HepG2 (cell line): ENCODE results near the gene VAV2. TPM values are rescaled to one million over a fixed set of nuclear protein-coding genes. Genes with fewer than 3 reads are reported as not detected.
A peak's percentile ranks its signal among the peaks of the same experiment; 100 is the strongest.

Experiments used
- ATAC-seq: fragments of 200-7000 bp; cut with Tn5 transposase; 3 replicates; pipeline ENCODE4 v1.9.1; 2020; ENCODE audit warnings: mild to moderate bottlenecking, moderate library complexity
- BruUV-seq: library from RNA; stranded (reverse); fragments of 400-500 nt; replicated peaks from 2 replicates; lab custom pipeline; 2021; lab: Mats Ljungman, UMichigan
- CTCF ChIA-PET: fragments of 300-600 bp; formaldehyde crosslinking; extraction: SDS; loops from one replicate; lab custom pipeline; 2021; ENCODE audit warnings: low total read pairs, inconsistent platforms, low intra/inter-chr PET ratio; lab: Yijun Ruan, JAX
- POLR2A ChIA-PET: fragments of 350-600 bp; sonication (Branson Sonifier 250); formaldehyde crosslinking; loops from one replicate; lab custom pipeline; 2020; ENCODE audit warnings: antibody characterized with exemption, inconsistent platforms; lab: Yijun Ruan, JAX
- DNase-seq: peaks from one replicate; pipeline ENCODE4 v3.0.0-alpha.2; 2015; ENCODE audit warnings: low spot score
- FAIRE-seq: peaks from 3 replicates; lab custom pipeline; 2011; peaks lifted over from hg19 to GRCh38; lab: Jason Lieb, UNC
- H2AFZ ChIP-seq: one replicate; pipeline ENCODE4 v1.6.1; 2011; ENCODE audit warnings: low read length, inconsistent platforms
- H3K27ac ChIP-seq: fragments of 300-600 bp; 3 replicates; pipeline ENCODE4 v1.8.0; 2011; ENCODE audit warnings: mixed run types, mild to moderate bottlenecking, mixed read lengths, low read length, inconsistent platforms; ENCODE audit not compliant: insufficient read depth; ENCODE audit errors: extremely low read length
- H3K27me3 ChIP-seq, 2 experiments: fragments of 200-600 bp in 1 of 2; 2 replicates in 1 of 2; 3 replicates in 1 of 2; pipeline versions ENCODE4 v1.6.0 to v1.8.0; 2011; ENCODE audit warnings: low read length in 2 of 2, mild to moderate bottlenecking in 2 of 2, moderate library complexity in 2 of 2, inconsistent platforms in 1 of 2; ENCODE audit not compliant: insufficient read depth in 2 of 2, control insufficient read depth in 1 of 2
- H3K36me3 ChIP-seq, 2 experiments: fragments of 200-600 bp in 1 of 2; replicated peaks in 1 of 2; 2 replicates in 1 of 2; 3 replicates in 1 of 2; pipeline versions ENCODE4 v1.5.1 to v1.8.0; 2011; ENCODE audit warnings: low read length in 2 of 2, inconsistent platforms in 1 of 2; ENCODE audit not compliant: insufficient read depth in 2 of 2, control insufficient read depth in 1 of 2
- H3K4me1 ChIP-seq: 2 replicates; pipeline ENCODE4 v1.5.1; 2012; ENCODE audit warnings: low read length, inconsistent platforms; ENCODE audit not compliant: insufficient read depth
- H3K4me2 ChIP-seq: 2 replicates; pipeline ENCODE4 v1.6.0; 2011; ENCODE audit warnings: low read depth, low read length, inconsistent platforms
- H3K4me3 ChIP-seq, 3 experiments: fragments of 200-600 bp in 1 of 3; sonication (generic), shearing (Covaris generic) in 1 of 3; replicated peaks in 1 of 3; 2 replicates each; pipeline ENCODE4 v1.5.1; 2011 to 2016; ENCODE audit warnings: low read length in 3 of 3, inconsistent platforms in 2 of 3, low read depth in 2 of 3, mild to moderate bottlenecking in 2 of 3, control low read depth in 1 of 3, mixed read lengths in 1 of 3; ENCODE audit not compliant: insufficient read depth in 1 of 3
- H3K79me2 ChIP-seq: one replicate; pipeline ENCODE4 v1.6.1; 2011; ENCODE audit warnings: low read length, inconsistent platforms; ENCODE audit not compliant: insufficient read depth
- H3K9ac ChIP-seq: 2 replicates; pipeline ENCODE4 v1.6.0; 2011; ENCODE audit warnings: mild to moderate bottlenecking, low read depth, low read length, inconsistent platforms; ENCODE audit not compliant: insufficient read depth
- H3K9me3 ChIP-seq: 2 replicates; pipeline ENCODE4 v1.5.1; 2012; ENCODE audit warnings: mild to moderate bottlenecking, low read length
- H4K20me1 ChIP-seq: 2 replicates; pipeline ENCODE4 v1.6.0; 2011; ENCODE audit warnings: inconsistent platforms, mild to moderate bottlenecking, low read length, moderate library complexity; ENCODE audit not compliant: insufficient read depth
- AGO2 ChIP-seq: fragments of 200-400 bp; formaldehyde crosslinking; optimal IDR thresholded peaks from 2 replicates; pipeline ENCODE3; 2017; ENCODE audit warnings: mild to moderate bottlenecking, low read depth, low read length, moderate library complexity
- FOXA1 ChIP-seq, 2 experiments: fragments of 450-650 bp in 1 of 2; sonication (generic) in 1 of 2; formaldehyde crosslinking in 1 of 2; IDR thresholded peaks; 2 replicates each; pipeline versions ENCODE4 v1.4.0 to v1.6.1; 2016 to 2020; ENCODE audit warnings: missing genetic modification reagents in 1 of 2
- GLI4 ChIP-seq: sonication (generic); formaldehyde crosslinking; IDR thresholded peaks from 2 replicates; pipeline ENCODE4 v1.5.1; 2020; ENCODE audit warnings: missing genetic modification reagents, mild to moderate bottlenecking, moderate library complexity, borderline replicate concordance
- RBM22 ChIP-seq: fragments of 200-400 bp; formaldehyde crosslinking; optimal IDR thresholded peaks from 2 replicates; pipeline ENCODE3; 2017; ENCODE audit warnings: mild to moderate bottlenecking, low read length, moderate library complexity
- ZSCAN21 ChIP-seq: sonication (generic); formaldehyde crosslinking; IDR thresholded peaks from 2 replicates; pipeline ENCODE4 v1.8.0; 2022; ENCODE audit warnings: mild to moderate bottlenecking, missing genetic modification reagents, moderate library complexity, borderline replicate concordance
- ZSCAN5A ChIP-seq: sonication (generic); formaldehyde crosslinking; IDR thresholded peaks from 2 replicates; pipeline ENCODE4 v1.8.0; 2022; ENCODE audit warnings: mild to moderate bottlenecking, missing genetic modification reagents, borderline replicate concordance
- WGBS: methylation state at CpG from one replicate; pipeline ENCODE4 v1.1.6; 2017; ENCODE audit warnings: low lambda C conversion rate; 5-methylcytosine and 5-hydroxymethylcytosine counted together
- in situ Hi-C: cut with HindIII; loops from 2 replicates; pipeline ENCODE4 v1.10.0; 2017; ENCODE audit warnings: low pct_unique_long_range_greater_than_20kb; ENCODE audit not compliant: extremely low pct_ligation_motif_present
- intact Hi-C: fragments of 100-400 bp; cut with micrococcal nuclease; formaldehyde crosslinking; loops from one replicate; pipeline ENCODE4 v1.10.0; 2022; ENCODE audit not compliant: unreplicated experiment
- polyA plus RNA-seq, 8 experiments: library from polyadenylated mRNA; depleted of rRNA in 3 of 8; stranded (reverse) in 7 of 8; unstranded in 1 of 8; fragments of >200 nt; fragmentation: Illumina TruSeq in 4 of 8; extraction: Trizol in 4 of 8; gene quantifications; 2 replicates each; pipeline versions ENCODE4 v1.2.1 to v1.2.3, GENCODE V29; 2011 to 2016; ENCODE audit warnings: low read depth in 4 of 8, missing spikeins in 1 of 8, mixed read lengths in 1 of 8; ENCODE audit not compliant: insufficient read depth in 1 of 8
- total RNA-seq, 5 experiments: library from RNA; depleted of rRNA; stranded (reverse); fragments of >200 nt; fragmentation: Illumina TruSeq; extraction: Trizol; gene quantifications; 2 replicates each; pipeline ENCODE4 v1.2.3, GENCODE V29; 2016; ENCODE audit warnings: low read depth in 1 of 5

Gene VAV2
- total and polyA plus RNA-seq, 2 of the 13 experiments (the other 11 are each of a cell fraction or from before 2014, with no cell fraction given): 22.5 to 22.9 TPM

GRCh38 chr9:133781828-133782135 lies 210.3 kb downstream of the VAV2 start:
- ATAC-seq: no peak
- in situ Hi-C loops (no loop called here), intact Hi-C loops (loop anchor here (1.0 kb wide), 1 partner anchor 213 kb away; no protein-coding TSS in a partner anchor)
- Histone ChIP-seq H3K4me2 (no peak overlapping the region), H3K4me1 (no peaks in the 10 kb centered on the region), H2AFZ (no peak overlapping the region), H3K79me2 (no peaks in the 10 kb centered on the region), H3K27ac (no peak overlapping the region), H3K4me3 (no peak overlapping the region), H3K36me3 (peaks cover 27 to 58% of the 10 kb centered on the region in 2 experiments; a peak in 4 of 5 replicates), H3K9ac (no peak overlapping the region), H3K9me3 (no peaks in the 10 kb centered on the region), H4K20me1 (no peaks in the 10 kb centered on the region; the same call in 1 of the 2 replicates), H3K27me3 (no peaks in the 10 kb centered on the region)
- DNase-seq: no peak
- ChIA-PET CTCF (interaction anchor here (0.6 to 2.0 kb wide), 2 partner anchors 212 to 318 kb away, joined by 4 to 27 read pairs; no protein-coding TSS in a partner anchor), POLR2A (interaction anchor here (0.9 to 1.6 kb wide), 3 partner anchors 39 to 212 kb away, joined by 3 to 5 read pairs (median 4); partner anchors contain the start of gene SARDH)
- TF ChIP-seq GLI4 (CRISPR knock-in tag): no peak
- peak; percentile 4 for TF ChIP-seq AGO2
- 90% methylated on average over 10 of the region's 10 CpGs for WGBS
- BruUV-seq: no TSS peak
- FAIRE-seq: no peak

GRCh38 chr9:133780962-133781827 lies 210.9 kb downstream of the VAV2 start:
- ATAC-seq (no peak), DNase-seq (no peak), FAIRE-seq (no peak)
- Histone ChIP-seq H3K27ac (no peak overlapping the region), H3K27me3 (no peaks in the 10 kb centered on the region), H3K9ac (no peak overlapping the region), H3K79me2 (no peaks in the 10 kb centered on the region), H3K4me2 (no peak overlapping the region), H3K36me3 (peaks cover 30 to 62% of the 10 kb centered on the region in 2 experiments; a peak in 4 of 5 replicates), H2AFZ (no peak overlapping the region), H3K4me1 (no peaks in the 10 kb centered on the region), H3K9me3 (no peaks in the 10 kb centered on the region), H4K20me1 (no peaks in the 10 kb centered on the region; the same call in 1 of the 2 replicates), H3K4me3 (no peak overlapping the region)
- 93% methylated on average over 9 of the region's 15 CpGs for WGBS
- no TSS peak for BruUV-seq
- in situ Hi-C loops (no loop called here), intact Hi-C loops (no loop called here)
- ChIA-PET CTCF (interaction anchor here (0.6 to 2.0 kb wide), 2 partner anchors 212 to 318 kb away, joined by 4 to 27 read pairs; no protein-coding TSS in a partner anchor), POLR2A (interaction anchor here (1.0 kb wide), 1 partner anchor 39 kb away, joined by 3 read pairs; no protein-coding TSS in a partner anchor)
- TF ChIP-seq ZSCAN5A (CRISPR knock-in tag) (no peak), FOXA1 (IDR thresholded peaks at IDR 0.05) (no peak), FOXA1 (CRISPR knock-in tag; IDR thresholded peaks at IDR 0.05) (no peak), ZSCAN21 (CRISPR knock-in tag) (no peak), AGO2 (peak; percentile 10), RBM22 (peak; percentile 13)
